HepG2 (cell line): ENCODE results near the gene PROC. TPM values are rescaled to one million over a fixed set of nuclear protein-coding genes. Genes with fewer than 3 reads are reported as not detected.

Experiments
- ARHGAP35 ChIP-seq: sonication (generic); formaldehyde crosslinking; IDR thresholded peaks from 2 replicates; pipeline ENCODE4 v1.9.0; 2022; ENCODE audit warnings: mild to moderate bottlenecking, inconsistent platforms, moderate library complexity, missing genetic modification reagents, borderline replicate concordance
- IRF2 ChIP-seq: IDR thresholded peaks from 2 replicates; pipeline ENCODE4 v1.6.1; 2018; ENCODE audit warnings: missing genetic modification reagents, missing compliant biosample characterization
- JARID2 ChIP-seq: sonication (generic); formaldehyde crosslinking; IDR thresholded peaks from 2 replicates; pipeline ENCODE4 v1.8.1; 2023; ENCODE audit warnings: missing genetic modification reagents, inconsistent platforms; ENCODE audit not compliant: insufficient replicate concordance
- MAFF ChIP-seq: IDR thresholded peaks from 2 replicates; pipeline ENCODE4 v1.6.1; 2011; ENCODE audit warnings: low read depth, low read length, improper control_type of control experiment
- MXI1 ChIP-seq: IDR thresholded peaks from 3 replicates; pipeline ENCODE4 v1.6.1; 2012; ENCODE audit warnings: low read depth, low read length, inconsistent platforms, borderline replicate concordance
- NCOA1 ChIP-seq: sonication (generic); formaldehyde crosslinking; IDR thresholded peaks from 2 replicates; pipeline ENCODE4 v1.9.0; 2021; ENCODE audit warnings: missing genetic modification reagents
- NFE2L2 ChIP-seq: fragments of 150-350 bp; IDR thresholded peaks from 2 replicates; pipeline ENCODE4 v1.6.1; 2014; ENCODE audit warnings: low read length
- NR2F1 ChIP-seq, 2 experiments: fragments of 450-650 bp in 1 of 2; formaldehyde crosslinking in 1 of 2; IDR thresholded peaks; 2 replicates each; pipeline versions ENCODE4 v1.5.0 to v1.6.1; 2016 to 2020; ENCODE audit warnings: mild to moderate bottlenecking in 1 of 2, missing compliant biosample characterization in 1 of 2, missing genetic modification reagents in 1 of 2, moderate library complexity in 1 of 2
- POLR2AphosphoS5 ChIP-seq: IDR thresholded peaks from 2 replicates; pipeline ENCODE4 v1.6.1; 2012; ENCODE audit warnings: low read depth, low read length
- RFXAP ChIP-seq: sonication (generic); formaldehyde crosslinking; IDR thresholded peaks from 2 replicates; pipeline ENCODE4 v1.4.0; 2020; ENCODE audit warnings: missing genetic modification reagents, borderline replicate concordance
- SETDB1 ChIP-seq: sonication (generic); formaldehyde crosslinking; IDR thresholded peaks from 2 replicates; pipeline ENCODE4 v1.5.1; 2020; ENCODE audit warnings: missing genetic modification reagents, mild to moderate bottlenecking, borderline replicate concordance
- SP140L ChIP-seq: sonication (generic); formaldehyde crosslinking; IDR thresholded peaks from 2 replicates; pipeline ENCODE4 v1.4.0; 2020; ENCODE audit warnings: missing genetic modification reagents, borderline replicate concordance
- SP2 ChIP-seq: sonication (generic); formaldehyde crosslinking; IDR thresholded peaks from 2 replicates; pipeline ENCODE4 v1.5.1; 2020; ENCODE audit warnings: mild to moderate bottlenecking, missing genetic modification reagents
- SP4 ChIP-seq: sonication (generic); formaldehyde crosslinking; IDR thresholded peaks from 2 replicates; pipeline ENCODE4 v1.8.1; 2023; ENCODE audit warnings: mild to moderate bottlenecking, missing genetic modification reagents
- SUZ12 ChIP-seq: fragments of 150-350 bp; IDR thresholded peaks from 2 replicates; pipeline ENCODE4 v1.6.1; 2014; ENCODE audit warnings: low read depth, low read length
- THYN1 ChIP-seq: sonication (generic); formaldehyde crosslinking; IDR thresholded peaks from 2 replicates; pipeline ENCODE4 v1.8.1; 2023; ENCODE audit warnings: low read depth, mild to moderate bottlenecking, moderate library complexity, missing genetic modification reagents, borderline replicate concordance
- U2AF2 ChIP-seq: fragments of 200-400 bp; formaldehyde crosslinking; IDR thresholded peaks from 2 replicates; pipeline ENCODE4 v1.6.1; 2017; ENCODE audit warnings: low read depth, mild to moderate bottlenecking, low read length
- ZFP62 ChIP-seq: sonication (generic); formaldehyde crosslinking; IDR thresholded peaks from 2 replicates; pipeline ENCODE4 v1.4.0; 2020; ENCODE audit warnings: missing genetic modification reagents
- ZIK1 ChIP-seq: sonication (generic); formaldehyde crosslinking; IDR thresholded peaks from 2 replicates; pipeline ENCODE4 v1.5.0; 2020; ENCODE audit warnings: mild to moderate bottlenecking, low read depth, missing genetic modification reagents, borderline replicate concordance
- ZNF121 ChIP-seq: sonication (generic); formaldehyde crosslinking; IDR thresholded peaks from 2 replicates; pipeline ENCODE4 v1.5.0; 2020; ENCODE audit warnings: mild to moderate bottlenecking, missing genetic modification reagents
- ZNF451 ChIP-seq: sonication (generic); formaldehyde crosslinking; IDR thresholded peaks from 2 replicates; pipeline ENCODE4 v1.5.0; 2020; ENCODE audit warnings: mild to moderate bottlenecking, missing genetic modification reagents
- ZNF547 ChIP-seq: sonication (generic); formaldehyde crosslinking; IDR thresholded peaks from 2 replicates; pipeline ENCODE4 v1.5.1; 2020; ENCODE audit warnings: mild to moderate bottlenecking, missing genetic modification reagents
- ZNF709 ChIP-seq: sonication (generic); formaldehyde crosslinking; IDR thresholded peaks from 2 replicates; pipeline ENCODE4 v1.5.0; 2020; ENCODE audit warnings: mild to moderate bottlenecking, missing genetic modification reagents
- ZSCAN20 ChIP-seq: sonication (generic); formaldehyde crosslinking; IDR thresholded peaks from 2 replicates; pipeline ENCODE4 v1.4.0; 2020; ENCODE audit warnings: missing genetic modification reagents, mild to moderate bottlenecking, borderline replicate concordance
- polyA plus RNA-seq, 8 experiments: library from polyadenylated mRNA; depleted of rRNA in 3 of 8; stranded (reverse) in 7 of 8; unstranded in 1 of 8; fragments of >200 nt; fragmentation: Illumina TruSeq in 4 of 8; extraction: Trizol in 4 of 8; gene quantifications; 2 replicates each; pipeline versions ENCODE4 v1.2.1 to v1.2.3, GENCODE V29; 2011 to 2016; ENCODE audit warnings: low read depth in 4 of 8, missing spikeins in 1 of 8, mixed read lengths in 1 of 8; ENCODE audit not compliant: insufficient read depth in 1 of 8
- total RNA-seq, 5 experiments: library from RNA; depleted of rRNA; stranded (reverse); fragments of >200 nt; fragmentation: Illumina TruSeq; extraction: Trizol; gene quantifications; 2 replicates each; pipeline ENCODE4 v1.2.3, GENCODE V29; 2016; ENCODE audit warnings: low read depth in 1 of 5
- TF ChIP-seq, protein P1 (sequence below): IDR thresholded peaks from 2 replicates; pipeline ENCODE4 v1.6.1; 2016; ENCODE audit warnings: mild to moderate bottlenecking
- TF ChIP-seq, protein P2 (sequence below): sonication (generic); formaldehyde crosslinking; IDR thresholded peaks from 2 replicates; pipeline ENCODE4 v1.5.0; 2020; ENCODE audit warnings: mild to moderate bottlenecking, missing genetic modification reagents
- TF ChIP-seq, protein P3 (sequence below): sonication (generic); formaldehyde crosslinking; IDR thresholded peaks from 2 replicates; pipeline ENCODE4 v1.4.0; 2020; ENCODE audit warnings: missing genetic modification reagents

PROC gene
- total and polyA plus RNA-seq, 2 of the 13 experiments (the other 11 are each of a cell fraction or from before 2014, with no cell fraction given), result 134 to 185 TPM

DNA sequence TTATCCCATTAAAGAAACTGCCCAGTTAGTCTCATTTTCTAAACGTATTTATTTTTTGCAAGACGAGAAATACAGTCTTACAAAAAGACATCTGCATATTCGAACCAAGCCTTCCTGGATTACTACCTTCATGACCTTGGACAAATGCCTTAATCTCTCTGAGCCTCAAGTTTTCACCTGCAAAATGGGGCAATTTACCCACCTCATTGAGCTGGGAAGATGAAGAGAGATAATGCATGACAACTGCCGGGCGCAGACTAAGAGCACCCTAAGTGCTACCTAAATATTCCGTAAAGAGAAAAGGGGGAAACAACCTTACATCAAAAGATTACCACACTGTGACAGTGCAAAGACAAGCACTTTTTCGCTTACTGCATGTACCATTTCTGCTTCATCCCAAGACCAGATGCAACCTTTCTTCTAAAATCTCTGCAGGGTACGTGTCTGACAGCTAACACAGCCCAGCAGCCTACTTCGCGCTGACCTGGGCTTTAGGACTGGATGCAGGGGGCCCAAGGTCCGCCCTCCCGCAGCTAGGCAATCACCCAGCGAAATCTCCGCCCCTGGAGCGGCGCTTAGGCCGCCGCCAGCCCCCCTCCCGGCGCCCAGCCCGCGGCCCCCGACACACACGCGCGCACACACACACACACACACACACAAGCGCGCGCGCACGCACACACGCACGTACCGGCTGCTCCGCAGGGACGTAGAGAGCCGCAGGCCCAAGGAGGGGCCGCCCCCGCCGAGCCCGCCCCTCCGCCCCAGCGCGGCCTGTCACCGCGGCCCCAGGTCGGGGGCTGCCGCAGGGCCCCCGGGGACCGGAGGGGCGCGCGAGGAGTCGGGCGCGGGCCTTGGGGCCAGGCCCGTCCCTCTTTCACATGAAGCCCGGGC lies 31.2 kb upstream of the PROC start (continued):
- TF ChIP-seq, protein P1, sequence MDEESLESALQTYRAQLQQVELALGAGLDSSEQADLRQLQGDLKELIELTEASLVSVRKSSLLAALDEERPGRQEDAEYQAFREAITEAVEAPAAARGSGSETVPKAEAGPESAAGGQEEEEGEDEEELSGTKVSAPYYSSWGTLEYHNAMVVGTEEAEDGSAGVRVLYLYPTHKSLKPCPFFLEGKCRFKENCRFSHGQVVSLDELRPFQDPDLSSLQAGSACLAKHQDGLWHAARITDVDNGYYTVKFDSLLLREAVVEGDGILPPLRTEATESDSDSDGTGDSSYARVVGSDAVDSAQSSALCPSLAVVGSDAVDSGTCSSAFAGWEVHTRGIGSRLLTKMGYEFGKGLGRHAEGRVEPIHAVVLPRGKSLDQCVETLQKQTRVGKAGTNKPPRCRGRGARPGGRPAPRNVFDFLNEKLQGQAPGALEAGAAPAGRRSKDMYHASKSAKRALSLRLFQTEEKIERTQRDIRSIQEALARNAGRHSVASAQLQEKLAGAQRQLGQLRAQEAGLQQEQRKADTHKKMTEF (CRISPR knock-in tag), result peak; percentile 75
- no peak for TF ChIP-seq SETDB1 (CRISPR knock-in tag)
- TF ChIP-seq, protein P2, sequence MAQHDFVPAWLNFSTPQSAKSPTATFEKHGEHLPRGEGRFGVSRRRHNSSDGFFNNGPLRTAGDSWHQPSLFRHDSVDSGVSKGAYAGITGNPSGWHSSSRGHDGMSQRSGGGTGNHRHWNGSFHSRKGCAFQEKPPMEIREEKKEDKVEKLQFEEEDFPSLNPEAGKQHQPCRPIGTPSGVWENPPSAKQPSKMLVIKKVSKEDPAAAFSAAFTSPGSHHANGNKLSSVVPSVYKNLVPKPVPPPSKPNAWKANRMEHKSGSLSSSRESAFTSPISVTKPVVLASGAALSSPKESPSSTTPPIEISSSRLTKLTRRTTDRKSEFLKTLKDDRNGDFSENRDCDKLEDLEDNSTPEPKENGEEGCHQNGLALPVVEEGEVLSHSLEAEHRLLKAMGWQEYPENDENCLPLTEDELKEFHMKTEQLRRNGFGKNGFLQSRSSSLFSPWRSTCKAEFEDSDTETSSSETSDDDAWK (CRISPR knock-in tag), result no peak
- no peak for TF ChIP-seq NFE2L2
- TF ChIP-seq ZNF547, result no peak; the same call in 1 of the 2 replicates
- no peak for TF ChIP-seq U2AF2
- no peak for TF ChIP-seq ARHGAP35
- TF ChIP-seq ZFP62, result no peak
- no peak for TF ChIP-seq ZIK1 (CRISPR knock-in tag)
- TF ChIP-seq IRF2 (CRISPR knock-in tag), result peak; percentile 53
- peak; percentile 67; the same call in 1 of the 3 replicates for TF ChIP-seq MXI1
- TF ChIP-seq THYN1 (CRISPR knock-in tag), result no peak
- TF ChIP-seq RFXAP (CRISPR knock-in tag), result 0 out of 2 replicates have a peak, but pooled peaks have one; percentile 46
- TF ChIP-seq NR2F1 (CRISPR knock-in tag; IDR thresholded peaks at IDR 0.05), result peak in 1 of 2 experiments; percentile 15; a peak in 2 of 4 replicates
- TF ChIP-seq SP140L (CRISPR knock-in tag), result peak; percentile 92; the same call in 1 of the 2 replicates
- no peak for TF ChIP-seq SP4 (CRISPR knock-in tag)
- TF ChIP-seq ZNF709 (CRISPR knock-in tag), result 0 out of 2 replicates have a peak, but pooled peaks have one; percentile 11
- TF ChIP-seq SUZ12, result no peak
- TF ChIP-seq ZNF451, result no peak
- TF ChIP-seq ZNF121 (CRISPR knock-in tag), result no peak; the same call in 1 of the 2 replicates
- TF ChIP-seq MAFF, result no peak
- TF ChIP-seq ZSCAN20 (CRISPR knock-in tag), result no peak
- TF ChIP-seq, protein P3, sequence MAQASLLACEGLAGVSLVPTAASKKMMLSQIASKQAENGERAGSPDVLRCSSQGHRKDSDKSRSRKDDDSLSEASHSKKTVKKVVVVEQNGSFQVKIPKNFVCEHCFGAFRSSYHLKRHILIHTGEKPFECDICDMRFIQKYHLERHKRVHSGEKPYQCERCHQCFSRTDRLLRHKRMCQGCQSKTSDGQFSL (CRISPR knock-in tag), result no peak
- TF ChIP-seq SP2 (CRISPR knock-in tag), result no peak
- peak; percentile 77; the same call in 1 of the 2 replicates for TF ChIP-seq NCOA1
- TF ChIP-seq POLR2AphosphoS5, result peak; percentile 44; the same call in 1 of the 2 replicates
- TF ChIP-seq JARID2, result peak; percentile 81
